NCI-H128 (cell line): Measurements from ENCODE around the gene MMP23B.
"Not testable (repeated sequence)": the region's sequence is repeated elsewhere in the genome, so short reads cannot be mapped to it uniquely, and the experiment has no call there.

ENCODE experiments used
- DNase-seq: peaks from one replicate; lab custom pipeline; 2025; ENCODE audit not compliant: unreplicated experiment; lab: John Stamatoyannopoulos, UW

Gene MMP23B

GRCh38 chr1:1664941-1665814 is 33.2 kb downstream of the MMP23B start:
- DNase-seq = no peak

GRCh38 chr1:1665815-1666251 is 33.9 kb downstream of the MMP23B start:
- no peak for DNase-seq

GRCh38 chr1:1666526-1666925 is 34.6 kb downstream of the MMP23B start:
- DNase-seq = no peak

DNA sequence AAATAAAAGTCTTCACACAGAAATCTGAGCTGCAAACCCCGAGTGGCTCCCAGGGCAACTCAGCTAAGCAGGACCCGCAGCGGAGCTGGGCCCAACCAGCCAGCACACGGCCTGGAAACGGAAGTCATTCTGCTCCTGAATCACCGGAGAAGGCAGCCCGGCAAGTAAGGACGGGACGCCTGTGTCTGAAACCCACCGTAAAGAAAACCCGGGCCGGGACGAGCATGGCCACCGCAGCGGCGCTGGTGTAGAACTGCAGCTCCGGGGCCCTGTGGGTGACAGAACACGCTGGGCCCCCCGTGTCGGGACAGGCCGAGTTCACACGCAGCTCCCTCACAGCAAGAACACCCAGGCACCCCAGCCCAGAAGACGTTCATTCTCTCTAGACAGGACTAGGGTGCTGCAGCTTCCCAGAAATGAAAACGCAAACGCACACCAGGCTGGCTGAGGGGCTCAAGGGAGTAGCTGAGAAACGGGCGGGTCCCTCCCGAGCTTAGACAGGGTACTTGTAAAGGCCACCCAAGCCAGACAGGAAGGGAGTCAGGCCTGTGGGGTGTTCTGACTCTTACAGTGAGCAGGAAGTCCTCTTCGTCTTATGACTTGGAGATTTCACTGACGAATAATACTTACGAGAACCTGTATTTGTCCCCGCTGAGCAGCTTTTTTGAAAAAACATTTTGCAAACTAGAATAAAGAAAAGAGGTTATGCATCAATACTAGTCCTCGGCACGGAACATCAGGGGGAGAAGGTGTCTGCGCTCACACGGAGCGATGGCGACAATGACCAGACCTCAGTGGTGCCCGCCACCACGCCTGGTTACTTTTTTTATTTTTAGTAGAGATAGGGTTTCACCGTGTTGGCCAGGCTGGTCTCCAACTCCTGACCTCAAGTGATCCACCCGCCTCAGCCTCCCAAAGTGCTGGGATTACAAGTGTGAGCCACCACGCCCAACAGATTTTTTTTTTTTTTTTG is 37.8 kb downstream of the MMP23B start:
- no peak for DNase-seq

DNA sequence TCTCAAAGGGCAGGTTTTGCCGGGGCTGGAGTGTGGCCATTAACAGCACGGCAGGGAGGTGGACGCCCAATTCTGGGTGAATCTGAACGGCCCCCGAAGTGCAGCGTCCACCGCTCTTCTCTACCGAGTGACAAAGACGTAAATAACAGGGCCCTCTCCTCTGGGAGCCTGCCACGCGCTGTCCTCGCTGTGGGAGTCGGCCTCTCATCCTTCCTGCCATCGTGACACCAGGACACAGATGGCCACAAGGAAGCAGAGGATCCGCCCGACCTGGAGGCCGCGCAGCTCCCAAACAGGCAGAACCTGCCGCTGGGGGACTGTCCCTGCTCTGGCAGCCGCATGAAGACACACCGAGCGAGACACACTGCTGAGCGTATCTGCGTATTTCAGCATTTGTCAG is 38.9 kb downstream of the MMP23B start:
- no peak for DNase-seq

GRCh38 chr1:1671365-1672119 is 39.6 kb downstream of the MMP23B start:
- no peak for DNase-seq

- no peak for DNase-seq
Observed at GRCh38 chr1:1672181-1672965, 40.4 kb downstream of the MMP23B start.

GRCh38 chr1:1674806-1675205 is 42.8 kb downstream of the MMP23B start:
- DNase-seq = not testable (repeated sequence)

DNA sequence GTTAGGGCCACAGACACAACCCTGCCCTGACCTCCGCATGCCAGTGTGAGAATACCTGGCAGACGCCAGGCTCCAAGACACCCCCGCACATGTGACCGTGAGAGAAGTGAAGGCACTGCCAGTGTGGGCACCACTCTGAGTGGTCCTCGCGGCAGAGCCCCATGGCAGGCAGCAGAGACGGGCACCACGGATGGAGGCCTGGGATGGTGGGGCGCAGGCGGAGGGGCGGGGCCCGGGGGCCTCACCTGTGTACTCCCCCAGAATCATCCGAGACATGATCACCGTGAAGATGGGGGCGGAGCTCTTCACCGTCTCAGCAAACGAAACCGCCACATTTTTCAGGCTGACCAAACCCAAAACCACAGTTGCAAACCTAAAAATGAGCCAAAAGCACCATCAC is 43.2 kb downstream of the MMP23B start:
- DNase-seq = not testable (repeated sequence)

- DNase-seq = not testable (repeated sequence)
Observed at GRCh38 chr1:1676087-1676486, 44.1 kb downstream of the MMP23B start.

- DNase-seq = no peak
Observed at GRCh38 chr1:1677718-1678580, 46.0 kb downstream of the MMP23B start.

DNA sequence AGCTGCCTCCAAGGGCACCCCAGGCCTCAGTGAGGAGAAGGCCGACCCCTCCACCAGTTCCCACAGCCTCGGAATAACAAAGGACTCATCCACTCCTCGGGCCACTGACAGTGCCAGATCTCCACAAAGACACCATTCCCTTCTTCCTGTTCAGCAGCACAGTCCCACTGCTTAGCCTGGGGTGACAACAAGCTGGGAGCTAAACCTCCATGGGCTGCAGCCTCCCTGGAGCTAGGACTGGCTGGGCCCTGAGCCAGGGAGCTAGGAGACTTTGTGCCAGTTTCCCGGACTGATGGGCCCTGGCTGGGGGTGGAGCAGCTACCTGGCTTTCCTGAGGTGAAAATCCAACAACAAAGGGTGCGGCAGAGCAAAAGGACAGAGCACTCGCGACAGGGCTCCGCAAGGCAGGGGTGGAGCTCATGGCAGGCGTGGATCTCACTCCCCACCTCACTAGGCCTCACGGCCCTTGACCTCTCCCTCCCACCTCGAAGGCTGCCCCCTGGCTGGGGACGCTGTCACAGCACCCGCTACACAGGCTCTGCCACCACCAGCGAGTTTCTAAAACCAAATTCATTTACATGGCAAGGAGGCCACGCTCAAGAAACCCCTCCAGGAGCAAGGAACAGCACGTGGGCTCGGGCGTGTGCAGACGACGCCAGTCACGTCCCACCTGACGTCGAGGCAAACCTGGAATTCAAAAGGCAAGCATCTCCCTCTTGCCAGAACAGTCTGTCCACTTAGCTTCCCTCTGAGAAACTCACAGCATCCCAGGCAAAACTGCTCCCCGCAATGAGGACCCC is 46.8 kb downstream of the MMP23B start:
- no peak for DNase-seq

- DNase-seq = no peak
Observed at GRCh38 chr1:1680031-1680911, 48.3 kb downstream of the MMP23B start.

DNA sequence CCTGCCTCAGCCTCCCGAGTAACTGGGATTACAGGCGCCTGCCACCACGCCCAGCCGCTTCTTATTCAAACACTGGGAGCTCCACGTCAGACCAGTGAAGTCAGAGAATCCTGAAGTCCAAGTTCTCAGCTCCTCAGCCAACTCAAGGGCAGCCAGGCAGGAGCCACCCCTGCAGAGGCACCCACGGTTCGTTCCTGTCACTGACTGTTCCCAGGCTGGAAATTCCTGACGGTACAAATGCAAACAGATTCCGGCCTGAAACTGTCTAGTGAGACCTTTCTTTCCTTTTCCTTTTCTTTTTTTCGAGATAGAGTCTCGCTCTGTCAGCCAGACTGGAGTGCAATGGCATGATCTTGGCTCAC is 48.9 kb downstream of the MMP23B start:
- DNase-seq = no peak

GRCh38 chr1:1683104-1683905 is 51.3 kb downstream of the MMP23B start:
- no peak for DNase-seq
